H9 (cell line): Measurements from ENCODE around the gene PRKACB. TPM values are rescaled to one million over a fixed set of nuclear protein-coding genes. Genes with fewer than 3 reads are reported as not detected.

Experiments used
- DNase-seq: peaks from one replicate; pipeline ENCODE4 v3.0.0-alpha.2; 2017
- H2AFZ ChIP-seq: one replicate; pipeline ENCODE4 v1.6.1; 2013; ENCODE audit warnings: mild to moderate bottlenecking, low read length, control low read depth, moderate library complexity
- H2AK5ac ChIP-seq: 2 replicates; pipeline ENCODE4 v1.6.1; 2013; ENCODE audit warnings: low read length, control low read depth, mixed read lengths; ENCODE audit not compliant: insufficient read length
- H2BK120ac ChIP-seq: one replicate; pipeline ENCODE4 v1.6.1; 2013; ENCODE audit warnings: low read depth, mild to moderate bottlenecking, low read length, control low read depth, inconsistent platforms; ENCODE audit not compliant: poor library complexity, severe bottlenecking
- H2BK12ac ChIP-seq: 2 replicates; pipeline ENCODE4 v1.6.1; 2013; ENCODE audit warnings: low read length, control low read depth, mixed read lengths, low read depth; ENCODE audit not compliant: insufficient read length
- H2BK15ac ChIP-seq: 2 replicates; pipeline ENCODE4 v1.6.1; 2013; ENCODE audit warnings: low read depth, low read length, control low read depth
- H2BK20ac ChIP-seq: one replicate; pipeline ENCODE4 v1.6.1; 2013; ENCODE audit warnings: low read depth, mild to moderate bottlenecking, low read length, control low read depth, inconsistent platforms; ENCODE audit not compliant: poor library complexity, severe bottlenecking
- H2BK5ac ChIP-seq: 2 replicates; pipeline ENCODE4 v1.6.1; 2013; ENCODE audit warnings: low read length, control low read depth, mixed read lengths; ENCODE audit not compliant: insufficient read length
- H3K14ac ChIP-seq: 2 replicates; pipeline ENCODE4 v1.6.1; 2013; ENCODE audit warnings: low read length, control low read depth; ENCODE audit not compliant: insufficient read depth
- H3K18ac ChIP-seq: 2 replicates; pipeline ENCODE4 v1.6.1; 2013; ENCODE audit warnings: low read depth, mild to moderate bottlenecking, mixed read lengths, low read length, control low read depth; ENCODE audit not compliant: insufficient read length
- H3K23ac ChIP-seq: 2 replicates; pipeline ENCODE4 v1.6.1; 2013; ENCODE audit warnings: low read length, control low read depth, mixed read lengths, low read depth; ENCODE audit not compliant: insufficient read length
- H3K23me2 ChIP-seq: 2 replicates; pipeline ENCODE4 v1.6.1; 2013; ENCODE audit warnings: low read depth, mild to moderate bottlenecking, mixed read lengths, low read length, control low read depth; ENCODE audit not compliant: insufficient read length, poor library complexity, severe bottlenecking
- H3K27ac ChIP-seq: 2 replicates; pipeline ENCODE4 v1.5.1; 2013; ENCODE audit warnings: low read length, control low read depth, mixed read lengths, low read depth; ENCODE audit not compliant: insufficient read length
- H3K27me3 ChIP-seq: 2 replicates; pipeline ENCODE4 v1.6.1; 2013; ENCODE audit warnings: low read length, control low read depth, inconsistent platforms; ENCODE audit not compliant: insufficient read depth
- H3K4ac ChIP-seq: 2 replicates; pipeline ENCODE4 v1.6.1; 2013; ENCODE audit warnings: low read depth, mild to moderate bottlenecking, control low read depth, inconsistent platforms, low read length, moderate library complexity
- H3K4me1 ChIP-seq: 2 replicates; pipeline ENCODE4 v1.6.1; 2013; ENCODE audit warnings: low read length, control low read depth, inconsistent platforms; ENCODE audit not compliant: insufficient read depth
- H3K4me2 ChIP-seq: 2 replicates; pipeline ENCODE4 v1.6.1; 2013; ENCODE audit warnings: low read length, control low read depth, mixed read lengths; ENCODE audit not compliant: insufficient read length, insufficient read depth
- H3K56ac ChIP-seq: 2 replicates; pipeline ENCODE4 v1.6.1; 2013; ENCODE audit warnings: low read depth, mild to moderate bottlenecking, mixed read lengths, low read length, control low read depth; ENCODE audit not compliant: insufficient read length
- H3K79me1 ChIP-seq: 2 replicates; pipeline ENCODE4 v1.6.1; 2013; ENCODE audit warnings: low read depth, mild to moderate bottlenecking, moderate library complexity, low read length, control low read depth, inconsistent platforms; ENCODE audit not compliant: insufficient read depth, poor library complexity, severe bottlenecking
- H3K79me2 ChIP-seq: 2 replicates; pipeline ENCODE4 v1.6.1; 2013; ENCODE audit warnings: low read length, control low read depth, inconsistent platforms; ENCODE audit not compliant: insufficient read depth
- H3K9ac ChIP-seq: 2 replicates; pipeline ENCODE4 v1.6.1; 2013; ENCODE audit warnings: low read length, control low read depth, mixed read lengths; ENCODE audit not compliant: insufficient read length; ENCODE audit errors: extremely low read depth
- H3K9me3 ChIP-seq: one replicate; pipeline ENCODE4 v1.6.1; 2013; ENCODE audit warnings: low read depth, low read length, inconsistent platforms; ENCODE audit not compliant: control insufficient read depth
- H3T11ph ChIP-seq: one replicate; pipeline ENCODE4 v1.6.1; 2013; ENCODE audit warnings: mild to moderate bottlenecking, low read length, control low read depth, inconsistent platforms
- H4K20me1 ChIP-seq: one replicate; pipeline ENCODE4 v1.6.1; 2013; ENCODE audit not compliant: control insufficient read depth, insufficient read length, insufficient read depth
- H4K5ac ChIP-seq: 2 replicates; pipeline ENCODE4 v1.6.1; 2013; ENCODE audit warnings: low read depth, mild to moderate bottlenecking, mixed read lengths, low read length, control low read depth; ENCODE audit not compliant: insufficient read length
- H4K8ac ChIP-seq: replicated peaks from 2 replicates; pipeline ENCODE4 v1.6.1; 2013; ENCODE audit warnings: low read length, control low read depth, mixed read lengths, low read depth; ENCODE audit not compliant: insufficient read length
- H4K91ac ChIP-seq: 2 replicates; pipeline ENCODE4 v1.6.1; 2013; ENCODE audit warnings: low read depth, mild to moderate bottlenecking, moderate library complexity, mixed read lengths, low read length, control low read depth; ENCODE audit not compliant: insufficient read length
- H3K27ac Mint-ChIP-seq, 3 experiments: 2 replicates in 2 of 3; 3 replicates in 1 of 3; pipeline ENCODE4 v1.8.0; 2020 to 2021; ENCODE audit warnings: mixed read lengths in 3 of 3, mild to moderate bottlenecking in 1 of 3, moderate library complexity in 1 of 3
- H3K27me3 Mint-ChIP-seq: 2 replicates; pipeline ENCODE4 v1.8.0; 2021; ENCODE audit warnings: low read depth, mild to moderate bottlenecking, moderate library complexity, mixed read lengths
- H3K36me3 Mint-ChIP-seq, 3 experiments: 2 replicates in 2 of 3; 3 replicates in 1 of 3; pipeline ENCODE4 v1.8.0; 2020 to 2021; ENCODE audit warnings: low read depth in 3 of 3, mixed read lengths in 3 of 3; ENCODE audit not compliant: insufficient read depth in 1 of 3
- H3K4me1 Mint-ChIP-seq, 2 experiments: 2 replicates each; pipeline ENCODE4 v1.8.0; 2020; ENCODE audit warnings: mixed read lengths in 2 of 2
- H3K4me3 Mint-ChIP-seq, 2 experiments: 2 replicates in 1 of 2; 3 replicates in 1 of 2; pipeline ENCODE4 v1.8.0; 2020 to 2021; ENCODE audit warnings: mild to moderate bottlenecking in 2 of 2, mixed read lengths in 2 of 2, moderate library complexity in 1 of 2
- H3K9me3 Mint-ChIP-seq, 2 experiments: 2 replicates in 1 of 2; 3 replicates in 1 of 2; pipeline ENCODE4 v1.8.0; 2020; ENCODE audit warnings: mild to moderate bottlenecking in 2 of 2, mixed read lengths in 2 of 2, moderate library complexity in 1 of 2
- CTCF ChIP-seq: fragments of 200-600 bp; sonication (generic); conservative IDR thresholded peaks from 3 replicates; pipeline ENCODE4 v1.8.0; 2021; ENCODE audit warnings: antibody characterized with exemption, mild to moderate bottlenecking
- WGBS: extraction: QIAGEN DNeasy Blood & Tissue Kit; methylation state at CpG from one replicate; pipeline ENCODE4 v1.1.7; 2013; ENCODE audit warnings: missing lambda C conversion rate, low lambda C conversion rate, mixed read lengths; ENCODE audit not compliant: insufficient read length; ENCODE audit errors: extremely low coverage; 5-methylcytosine and 5-hydroxymethylcytosine counted together
- total RNA-seq: library from RNA; stranded (reverse); gene quantifications from 2 replicates; pipeline ENCODE4 v1.2.1, GENCODE V29; 2021

PRKACB gene
- total RNA-seq, 1 experiment from 2014 or later, result 20.7 TPM

DNA sequence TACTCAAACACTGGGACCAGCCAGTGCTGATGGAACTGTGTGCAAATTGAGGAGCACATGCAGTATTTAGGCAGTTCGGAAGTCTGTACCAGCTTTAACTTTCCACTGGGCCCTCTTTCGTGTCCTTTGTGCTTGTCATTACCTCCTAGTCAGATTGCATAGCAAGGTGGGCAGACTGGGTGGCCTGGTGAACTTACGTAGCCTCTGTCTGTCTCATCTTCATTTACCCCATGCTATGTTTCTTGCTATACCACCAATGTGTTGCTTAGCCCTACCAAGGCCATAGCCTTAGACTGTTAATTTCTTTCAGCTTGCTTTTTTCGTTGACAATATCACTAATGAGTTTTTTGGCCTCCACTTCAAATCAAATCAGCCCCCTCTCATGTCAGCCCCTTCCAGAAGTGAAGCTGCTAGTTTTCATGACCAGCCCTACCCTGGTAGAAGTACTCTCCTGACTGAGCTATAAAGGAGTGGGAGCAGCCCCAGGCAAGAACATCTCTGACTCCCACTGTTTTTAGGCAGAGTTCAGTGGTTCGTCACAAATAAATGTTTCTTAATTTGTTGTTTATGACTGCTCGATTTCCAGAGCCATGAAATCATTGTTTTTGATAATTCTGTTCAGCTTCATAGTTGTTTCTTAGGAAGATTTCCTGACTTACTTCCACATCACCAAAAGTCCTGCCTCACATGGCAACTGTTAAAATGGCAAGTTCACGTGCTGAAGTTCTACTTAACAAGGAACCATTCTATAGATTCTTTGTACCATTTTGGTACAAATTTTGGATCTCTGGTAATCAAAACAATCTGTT, 19.3 kb downstream of the PRKACB start:
- Histone ChIP-seq H3K18ac (no peak overlapping the region), H3T11ph (no peak overlapping the region), H3K4ac (no peak overlapping the region), H3K9ac (no peak overlapping the region), H4K5ac (no peak overlapping the region), H3K14ac (no peak overlapping the region), H3K27ac (no peak overlapping the region), H2BK12ac (no peak overlapping the region), H3K79me1 (no peaks in the 10 kb centered on the region), H3K79me2 (no peaks in the 10 kb centered on the region), H3K9me3 (no peaks in the 10 kb centered on the region), H3K4me1 (no peaks in the 10 kb centered on the region), H3K23ac (no peak overlapping the region), H2AFZ (no peak overlapping the region), H4K20me1 (no peaks in the 10 kb centered on the region), H3K4me2 (no peak overlapping the region), H3K27me3 (no peaks in the 10 kb centered on the region), H3K23me2 (no peaks in the 10 kb centered on the region), H4K8ac (no peak overlapping the region), H2BK120ac (no peak overlapping the region), H3K56ac (no peak overlapping the region), H2AK5ac (no peak overlapping the region), H2BK15ac (no peak overlapping the region), H4K91ac (no peak overlapping the region), H2BK20ac (no peak overlapping the region), H2BK5ac (no peak overlapping the region)
- no peaks in the 10 kb centered on the region for H3K27me3 Mint-ChIP-seq
- WGBS, result no CpG with 5 or more reads among the region's 7 CpGs
- H3K4me3 Mint-ChIP-seq, result no peak overlapping the region
- no peak for TF ChIP-seq CTCF
- peaks cover 2 to 4% of the 10 kb centered on the region in 2 experiments; a peak in 1 of 4 replicates for H3K4me1 Mint-ChIP-seq
- H3K9me3 Mint-ChIP-seq, result peaks cover 0 to 4% of the 10 kb centered on the region in 2 experiments; a peak in 2 of 5 replicates
- no peak for DNase-seq
- peaks cover 0 to 6% (median 2%) of the 10 kb centered on the region in 3 experiments; a peak in 4 of 7 replicates for H3K36me3 Mint-ChIP-seq
- H3K27ac Mint-ChIP-seq, result peak overlapping the region in 2 of 3 experiments; percentile 11 to 48; a peak in 3 of 7 replicates
